HG03565 (cell line): ENCODE results near the gene PCYOX1L.
"Not testable (repeated sequence)": the region's sequence is repeated elsewhere in the genome, so short reads cannot be mapped to it uniquely, and the experiment has no call there.

Source experiments
- ATAC-seq: cut with Tn5 transposase; IDR thresholded peaks from one replicate; pipeline ENCODE4 v1.9.1; 2021; ENCODE audit warnings: mild to moderate bottlenecking, moderate library complexity; ENCODE audit not compliant: unreplicated experiment

PCYOX1L gene

GRCh38 chr5:149383399-149383798, 25.6 kb downstream of the PCYOX1L start:
- ATAC-seq: no peak

- ATAC-seq: no peak
Measured at GRCh38 chr5:149386166-149386565, 28.3 kb downstream of the PCYOX1L start.

GRCh38 chr5:149387081-149387631, 29.3 kb downstream of the PCYOX1L start:
- no peak for ATAC-seq

- ATAC-seq: no peak
Measured at GRCh38 chr5:149387982-149388381, 30.1 kb downstream of the PCYOX1L start.

- no peak for ATAC-seq
Measured at GRCh38 chr5:149388498-149389190, 30.8 kb downstream of the PCYOX1L start.

- ATAC-seq: no peak
Measured at GRCh38 chr5:149389552-149390495, 32.0 kb downstream of the PCYOX1L start.

- ATAC-seq: not testable (repeated sequence)
Measured at GRCh38 chr5:149391076-149391475, 33.2 kb downstream of the PCYOX1L start.

- ATAC-seq: no peak
Measured at GRCh38 chr5:149391524-149391923, 33.7 kb downstream of the PCYOX1L start.

- no peak for ATAC-seq
Measured at GRCh38 chr5:149392718-149393117, 34.9 kb downstream of the PCYOX1L start.

- ATAC-seq: not testable (repeated sequence)
Measured at GRCh38 chr5:149394996-149395395, 37.1 kb downstream of the PCYOX1L start.

- no peak for ATAC-seq
Measured at GRCh38 chr5:149397530-149397929, 39.7 kb downstream of the PCYOX1L start.

- not testable (repeated sequence) for ATAC-seq
Measured at GRCh38 chr5:149398747-149399266, 41.0 kb downstream of the PCYOX1L start.

GRCh38 chr5:149399775-149400174, 41.9 kb downstream of the PCYOX1L start:
- no peak for ATAC-seq

GRCh38 chr5:149400304-149400703, 42.5 kb downstream of the PCYOX1L start:
- no peak for ATAC-seq

- ATAC-seq: no peak
Measured at GRCh38 chr5:149401051-149401450, 43.2 kb downstream of the PCYOX1L start.

- ATAC-seq: no peak
Measured at GRCh38 chr5:149402291-149402690, 44.4 kb downstream of the PCYOX1L start.

GRCh38 chr5:149403923-149404745, 46.3 kb downstream of the PCYOX1L start:
- no peak for ATAC-seq

- no peak for ATAC-seq
Measured at GRCh38 chr5:149404746-149405549, 47.1 kb downstream of the PCYOX1L start.

- no peak for ATAC-seq
Measured at GRCh38 chr5:149405550-149406202, 47.8 kb downstream of the PCYOX1L start.
